Measurements from ENCODE around the gene ERCC8. TPM values are rescaled to one million over a fixed set of nuclear protein-coding genes. Genes with fewer than 3 reads are reported as not detected.

Gene ERCC8, protein sequence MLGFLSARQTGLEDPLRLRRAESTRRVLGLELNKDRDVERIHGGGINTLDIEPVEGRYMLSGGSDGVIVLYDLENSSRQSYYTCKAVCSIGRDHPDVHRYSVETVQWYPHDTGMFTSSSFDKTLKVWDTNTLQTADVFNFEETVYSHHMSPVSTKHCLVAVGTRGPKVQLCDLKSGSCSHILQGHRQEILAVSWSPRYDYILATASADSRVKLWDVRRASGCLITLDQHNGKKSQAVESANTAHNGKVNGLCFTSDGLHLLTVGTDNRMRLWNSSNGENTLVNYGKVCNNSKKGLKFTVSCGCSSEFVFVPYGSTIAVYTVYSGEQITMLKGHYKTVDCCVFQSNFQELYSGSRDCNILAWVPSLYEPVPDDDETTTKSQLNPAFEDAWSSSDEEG
- total RNA-seq = 10 to 100 TPM in 1 of 9 donors, 1 to 10 TPM in 8; 5.0 to 10.1 (median 6.1) TPM
- 1 to 10 TPM; 3.0 to 6.4 TPM for polyA plus RNA-seq
- long read RNA-seq, donor 1, partial matches to known transcripts = 1 of 7 reads
- long read RNA-seq, donor 1, other reads (novel, unspliced or antisense) = 2 of 7 reads
- long read RNA-seq, donor 2, transcript ERCC8-201 (12 exons, 2,017 nt) = major isoform, 29 of 39 reads
- long read RNA-seq, donor 2, partial matches to known transcripts = 4 of 39 reads
- long read RNA-seq, donor 2, other reads (novel, unspliced or antisense) = 6 of 39 reads
- long read RNA-seq, donor 3, transcript ERCC8-201 (12 exons, 2,017 nt) = major isoform, 5 of 8 reads
- long read RNA-seq, donor 3, partial matches to known transcripts = 0 of 8 reads
- long read RNA-seq, donor 3, other reads (novel, unspliced or antisense) = 3 of 8 reads

DNA sequence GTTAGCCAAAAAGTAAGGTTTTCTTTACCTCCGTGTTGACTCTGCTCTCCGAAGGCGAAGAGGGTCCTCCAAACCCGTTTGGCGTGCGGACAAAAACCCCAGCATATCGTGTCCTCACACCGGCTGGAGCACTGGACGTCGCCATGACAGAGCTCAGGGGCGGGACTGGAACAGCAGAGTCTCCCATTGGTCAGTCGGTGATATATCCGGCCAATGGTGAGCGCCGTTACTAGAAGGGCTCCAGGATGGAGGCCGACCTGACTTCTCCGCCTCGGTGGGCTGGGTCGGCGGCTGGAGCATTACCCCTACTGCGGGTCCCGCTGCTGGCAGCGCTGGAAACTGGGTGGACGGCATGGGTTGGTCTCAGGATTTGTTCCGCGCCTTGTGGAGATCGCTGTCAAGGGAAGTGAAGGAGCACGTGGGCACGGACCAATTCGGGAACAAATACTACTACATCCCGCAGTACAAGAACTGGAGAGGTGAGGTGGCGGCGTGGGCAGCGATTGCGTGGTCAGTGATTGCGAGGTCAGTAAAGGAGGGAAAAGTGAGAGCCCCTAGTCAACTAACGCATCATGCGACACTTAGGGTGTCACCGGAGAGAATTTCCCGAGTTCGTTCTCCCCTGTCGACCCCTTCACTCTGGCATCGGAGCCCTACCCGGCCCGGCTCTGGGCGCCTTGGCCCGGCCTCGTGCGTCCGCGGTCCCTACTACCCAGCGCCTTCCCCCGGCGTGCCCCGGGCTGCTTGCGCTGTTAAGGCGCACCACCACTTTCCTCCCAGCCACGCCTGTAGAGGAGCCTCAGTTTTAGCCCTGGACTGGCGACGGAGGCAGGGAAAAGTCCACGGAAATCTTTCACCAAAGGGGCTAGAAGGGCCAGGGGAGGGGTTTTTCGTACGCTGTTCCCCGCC is at the start of gene ERCC8, which contains the start of gene NDUFAF2:
Gene ERCC8, minus strand, starts transcription at position 167 of the 909 bp plus-strand sequence. Its CDS starts 62 bp downstream, at position 105.
Gene NDUFAF2, plus strand, starts transcription at position 302 of the 909 bp plus-strand sequence. Its CDS starts 51 bp downstream, at position 353.
- ATAC-seq (peak; percentile 99 to 100 (median 100)), DNase-seq (peak; percentile 92 to 95 (median 93))
- 0 to 3% (median 1%) methylated on average over 44 to 64 of the region's 64 CpGs for WGBS, 4 donors
- Histone ChIP-seq H3K27ac (peak within 1 kb of the TSS; percentile 11 to 84 (median 76)), H3K36me3 (peaks cover 0 to 5% (median 0%) of the 10 kb centered on the region in 9 donors), H3K4me3 (peak within 1 kb of the TSS; percentile 57 to 88 (median 69)), H3K27me3 (no peaks in the 10 kb centered on the region), H3K4me1 (peaks cover 0 to 28% (median 18%) of the 10 kb centered on the region in 12 donors), H3K9me3 (no peaks in the 10 kb centered on the region)
- intact Hi-C loops (cut with DNase I) = loop anchor here in 6 of 10 donors (5.0 to 10.0 kb wide), 4 partner anchors 217 to 410 kb away; partner anchors contain the start of genes ZSWIM6 (in 5 of the 6) and SMIM15 (in 1 of the 6)
- TF ChIP-seq POLR2A (IDR thresholded peaks at IDR 0.05) = peak in 1 of 2 donors; percentile 61
- no peak for TF ChIP-seq CTCF (IDR thresholded peaks at IDR 0.05)

GRCh38 chr5:60993875-60994571 is 49.2 kb upstream of the ERCC8 start:
- WGBS, 4 donors = 63 to 86% (median 75%) methylated on average over 5 to 11 of the region's 11 CpGs
- H3K36me3 ChIP-seq = no peaks in the 10 kb centered on the region
- intact Hi-C loops (cut with DNase I) = no loop called here
- H3K27ac ChIP-seq = peak overlapping the region in 4 of 12 donors; percentile 20 to 67 (median 46)
- DNase-seq (peak; percentile 30 to 63 (median 55)), ATAC-seq (peak; percentile 75 to 90 (median 86))
- H3K27me3 ChIP-seq = no peaks in the 10 kb centered on the region
- peaks cover 0 to 30% (median 11%) of the 10 kb centered on the region in 12 donors for H3K4me1 ChIP-seq
- TF ChIP-seq POLR2A (IDR thresholded peaks at IDR 0.05) = no peak
- TF ChIP-seq CTCF (IDR thresholded peaks at IDR 0.05) = no peak
- H3K4me3 ChIP-seq = no peak overlapping the region
- peaks cover 0 to 28% (median 0%) of the 10 kb centered on the region in 12 donors for H3K9me3 ChIP-seq

DNA sequence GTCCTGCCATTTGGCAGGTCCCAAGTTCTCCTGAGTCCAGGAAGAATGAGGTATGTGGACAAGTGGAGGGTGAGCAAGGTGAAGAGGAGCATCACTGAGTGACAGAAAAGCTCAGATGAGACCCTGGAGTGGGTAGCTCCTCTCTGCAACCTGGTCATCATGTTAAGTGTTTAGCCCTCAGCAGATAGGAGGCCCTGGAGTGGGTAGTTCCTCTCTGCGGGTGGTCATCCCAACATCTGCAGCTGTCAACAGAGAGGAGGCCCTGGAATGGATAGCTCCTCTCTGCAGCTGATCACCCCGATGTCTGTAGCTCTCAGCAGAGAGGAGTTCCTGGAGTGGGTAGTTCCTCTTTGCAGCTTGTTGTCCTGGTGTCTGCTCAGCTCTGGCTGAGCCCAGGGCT is 48.6 kb upstream of the ERCC8 start:
- H3K4me1 ChIP-seq = peaks cover 0 to 27% (median 10%) of the 10 kb centered on the region in 12 donors
- no peak overlapping the region for H3K4me3 ChIP-seq
- intact Hi-C loops (cut with DNase I) = no loop called here
- H3K36me3 ChIP-seq = no peaks in the 10 kb centered on the region
- H3K27me3 ChIP-seq = no peaks in the 10 kb centered on the region
- H3K9me3 ChIP-seq = peaks cover 0 to 33% (median 0%) of the 10 kb centered on the region in 12 donors
- peak in 3 of 4 donors; percentile 15 to 36 (median 33) for ATAC-seq
- WGBS, 4 donors = 74 to 83% (median 82%) methylated on average over 2 of the region's 2 CpGs
- no peak for TF ChIP-seq CTCF (IDR thresholded peaks at IDR 0.05)
- no peak for TF ChIP-seq POLR2A (IDR thresholded peaks at IDR 0.05)
- peak overlapping the region in 4 of 12 donors; percentile 20 to 67 (median 46) for H3K27ac ChIP-seq
- DNase-seq = no peak

Measured in heart left ventricle (tissue), 16 donors.